GM19328 (cell line): Measurements from ENCODE around the gene DCTN2.
"Not testable (repeated sequence)": the region's sequence is repeated elsewhere in the genome, so short reads cannot be mapped to it uniquely, and the experiment has no call there.

Experiments
- ATAC-seq: cut with Tn5 transposase; IDR thresholded peaks from one replicate; pipeline ENCODE4 v1.9.1; 2021; ENCODE audit warnings: mild to moderate bottlenecking, moderate library complexity; ENCODE audit not compliant: unreplicated experiment

Gene DCTN2

GRCh38 chr12:57577981-57578758 is 31.2 kb upstream of the DCTN2 start:
- ATAC-seq: no peak

GRCh38 chr12:57576613-57577160 is 29.7 kb upstream of the DCTN2 start:
- ATAC-seq: no peak

GRCh38 chr12:57575771-57576612 is 29.0 kb upstream of the DCTN2 start:
- ATAC-seq: no peak

GRCh38 chr12:57574795-57575194 is 27.8 kb upstream of the DCTN2 start:
- no peak for ATAC-seq

- no peak for ATAC-seq
Observed at GRCh38 chr12:57571926-57572762, 25.2 kb upstream of the DCTN2 start.

- not testable (repeated sequence) for ATAC-seq
Observed at GRCh38 chr12:57570438-57570837, 23.4 kb upstream of the DCTN2 start.

GRCh38 chr12:57569858-57570257 is 22.9 kb upstream of the DCTN2 start:
- no peak for ATAC-seq

- ATAC-seq: no peak
Observed at GRCh38 chr12:57568838-57569237, 21.8 kb upstream of the DCTN2 start.

- ATAC-seq: no peak
Observed at GRCh38 chr12:57564178-57564740, 17.3 kb upstream of the DCTN2 start.

- ATAC-seq: no peak
Observed at GRCh38 chr12:57563358-57563757, 16.4 kb upstream of the DCTN2 start.

- ATAC-seq: not testable (repeated sequence)
Observed at GRCh38 chr12:57561117-57561516, 14.1 kb upstream of the DCTN2 start.

GRCh38 chr12:57560516-57560915 is 13.5 kb upstream of the DCTN2 start:
- ATAC-seq: no peak

GRCh38 chr12:57558864-57559263 is 11.9 kb upstream of the DCTN2 start:
- no peak for ATAC-seq

- no peak for ATAC-seq
Observed at GRCh38 chr12:57554897-57555296, 7.9 kb upstream of the DCTN2 start.

- no peak for ATAC-seq
Observed at GRCh38 chr12:57554453-57554852, 7.5 kb upstream of the DCTN2 start.

GRCh38 chr12:57553343-57554202 is 6.6 kb upstream of the DCTN2 start:
- ATAC-seq: no peak

GRCh38 chr12:57552835-57553313 is 5.9 kb upstream of the DCTN2 start:
- ATAC-seq: no peak

GRCh38 chr12:57552306-57552651 is 5.3 kb upstream of the DCTN2 start:
- no peak for ATAC-seq

GRCh38 chr12:57551637-57552305 is 4.8 kb upstream of the DCTN2 start:
- no peak for ATAC-seq
